ENCODE data around the gene LCK.
"Not testable (repeated sequence)": the region's sequence is repeated elsewhere in the genome, so short reads cannot be mapped to it uniquely, and the experiment has no call there.

LCK gene

GRCh38 chr1:32274646-32275340 lies 23.7 kb downstream of the LCK start:
- H3F3A ChIP-seq (ENCODE audit: insufficient read depth, low read length), result no peaks in the 10 kb centered on the region
- DNase-seq, result no peak
- H3K4me3 ChIP-seq (ENCODE audit: low read length), result no peak overlapping the region
- H3K27ac ChIP-seq (ENCODE audit: low read length), result no peak overlapping the region
- no peaks in the 10 kb centered on the region for H3K9me2 ChIP-seq (replicated peaks; ENCODE audit: insufficient read depth, low read length)
- H3K4me2 ChIP-seq (ENCODE audit: low read depth, low read length), result no peak overlapping the region
- H4K20me1 ChIP-seq (ENCODE audit: insufficient read depth, low read length), result no peaks in the 10 kb centered on the region
- H3K9me3 ChIP-seq (replicated peaks; ENCODE audit: insufficient read depth, low read length), result no peaks in the 10 kb centered on the region
- no peak overlapping the region for H3K9ac ChIP-seq (ENCODE audit: low read length)
- no peak overlapping the region for H2AFZ ChIP-seq (ENCODE audit: low read length)
- no peaks in the 10 kb centered on the region for H3K36me3 ChIP-seq (replicated peaks; ENCODE audit: insufficient read depth, low read length)
- no peaks in the 10 kb centered on the region for H3K79me2 ChIP-seq (ENCODE audit: low read length)
- no peak for TF ChIP-seq EZH2 (optimal IDR thresholded peaks at IDR 0.05; ENCODE audit: low read depth, low read length)
- TF ChIP-seq EZH2phosphoT487 (IDR thresholded peaks at IDR 0.05; ENCODE audit: low read length), result no peak
- no peak for TF ChIP-seq CTCF (IDR thresholded peaks at IDR 0.05; ENCODE audit: low read length)
- H3K4me1 ChIP-seq (ENCODE audit: low read length), result no peaks in the 10 kb centered on the region
- H3K27me3 ChIP-seq (replicated peaks; ENCODE audit: insufficient read depth, low read length), result no peaks in the 10 kb centered on the region

- H3K79me2 ChIP-seq (ENCODE audit: low read length), result no peaks in the 10 kb centered on the region
- H3K9ac ChIP-seq (ENCODE audit: low read length), result no peak overlapping the region
- TF ChIP-seq EZH2 (optimal IDR thresholded peaks at IDR 0.05; ENCODE audit: low read depth, low read length) (no peak), EZH2phosphoT487 (IDR thresholded peaks at IDR 0.05; ENCODE audit: low read length) (no peak), CTCF (IDR thresholded peaks at IDR 0.05; ENCODE audit: low read length) (no peak)
- H3K4me3 ChIP-seq (ENCODE audit: low read length), result no peak overlapping the region
- no peak overlapping the region for H3K4me2 ChIP-seq (ENCODE audit: low read depth, low read length)
- no peaks in the 10 kb centered on the region for H3K27me3 ChIP-seq (replicated peaks; ENCODE audit: insufficient read depth, low read length)
- no peaks in the 10 kb centered on the region for H3K36me3 ChIP-seq (replicated peaks; ENCODE audit: insufficient read depth, low read length)
- no peaks in the 10 kb centered on the region for H4K20me1 ChIP-seq (ENCODE audit: insufficient read depth, low read length)
- no peak overlapping the region for H3K27ac ChIP-seq (ENCODE audit: low read length)
- no peaks in the 10 kb centered on the region for H3K4me1 ChIP-seq (ENCODE audit: low read length)
- no peaks in the 10 kb centered on the region for H3K9me2 ChIP-seq (replicated peaks; ENCODE audit: insufficient read depth, low read length)
- DNase-seq, result no peak
- H3F3A ChIP-seq (ENCODE audit: insufficient read depth, low read length), result no peaks in the 10 kb centered on the region
- no peak overlapping the region for H2AFZ ChIP-seq (ENCODE audit: low read length)
- H3K9me3 ChIP-seq (replicated peaks; ENCODE audit: insufficient read depth, low read length), result no peaks in the 10 kb centered on the region
Measured at GRCh38 chr1:32275424-32275823, 24.4 kb downstream of the LCK start.

- TF ChIP-seq EZH2phosphoT487 (IDR thresholded peaks at IDR 0.05; ENCODE audit: low read length), result no peak
- TF ChIP-seq CTCF (IDR thresholded peaks at IDR 0.05; ENCODE audit: low read length), result no peak
- TF ChIP-seq EZH2 (optimal IDR thresholded peaks at IDR 0.05; ENCODE audit: low read depth, low read length), result no peak
- Histone ChIP-seq H3K4me3 (ENCODE audit: low read length) (no peak overlapping the region), H3F3A (ENCODE audit: insufficient read depth, low read length) (no peaks in the 10 kb centered on the region), H3K9me3 (replicated peaks; ENCODE audit: insufficient read depth, low read length) (no peaks in the 10 kb centered on the region), H3K79me2 (ENCODE audit: low read length) (no peaks in the 10 kb centered on the region), H3K9me2 (replicated peaks; ENCODE audit: insufficient read depth, low read length) (no peaks in the 10 kb centered on the region), H3K36me3 (replicated peaks; ENCODE audit: insufficient read depth, low read length) (no peaks in the 10 kb centered on the region), H3K4me2 (ENCODE audit: low read depth, low read length) (no peak overlapping the region), H3K9ac (ENCODE audit: low read length) (no peak overlapping the region), H3K27ac (ENCODE audit: low read length) (no peak overlapping the region), H3K4me1 (ENCODE audit: low read length) (no peaks in the 10 kb centered on the region), H4K20me1 (ENCODE audit: insufficient read depth, low read length) (no peaks in the 10 kb centered on the region), H2AFZ (ENCODE audit: low read length) (no peak overlapping the region), H3K27me3 (replicated peaks; ENCODE audit: insufficient read depth, low read length) (no peaks in the 10 kb centered on the region)
- no peak for DNase-seq
Measured at GRCh38 chr1:32276032-32276782, 25.1 kb downstream of the LCK start.

GRCh38 chr1:32284777-32285176 lies 33.7 kb downstream of the LCK start:
- H3K9me2 ChIP-seq (replicated peaks; ENCODE audit: insufficient read depth, low read length); H4K20me1 ChIP-seq (ENCODE audit: insufficient read depth, low read length); H3K9ac ChIP-seq (ENCODE audit: low read length); H3K27me3 ChIP-seq (replicated peaks; ENCODE audit: insufficient read depth, low read length); H3K4me3 ChIP-seq (ENCODE audit: low read length); DNase-seq; H3K9me3 ChIP-seq (replicated peaks; ENCODE audit: insufficient read depth, low read length); H3F3A ChIP-seq (ENCODE audit: insufficient read depth, low read length); H3K79me2 ChIP-seq (ENCODE audit: low read length); H3K36me3 ChIP-seq (replicated peaks; ENCODE audit: insufficient read depth, low read length); H3K27ac ChIP-seq (ENCODE audit: low read length); H3K4me2 ChIP-seq (ENCODE audit: low read depth, low read length); H3K4me1 ChIP-seq (ENCODE audit: low read length); H2AFZ ChIP-seq (ENCODE audit: low read length): not testable (repeated sequence)

Measured in MM.1S (cell line).